Dermis microvascular lymphatic vessel endothelial cell (primary cell): ENCODE data around the gene METTL8. TPM values are rescaled to one million over a fixed set of nuclear protein-coding genes. Genes with fewer than 3 reads are reported as not detected.
A peak's percentile ranks its signal among the peaks of the same experiment; 100 is the strongest.

ENCODE experiments used
- DNase-seq, 2 donors: peaks; one replicate each; pipeline versions ENCODE4 v3.0.0 to v3.0.0-alpha.2; 2010; ENCODE audit warnings: low read depth in 2 of 2
- total RNA-seq: library from RNA; depleted of rRNA; stranded (reverse); fragments of >200 nt; gene quantifications from 2 replicates; pipeline ENCODE4 v1.2.1, GENCODE V29; 2014

The METTL8 gene, protein sequence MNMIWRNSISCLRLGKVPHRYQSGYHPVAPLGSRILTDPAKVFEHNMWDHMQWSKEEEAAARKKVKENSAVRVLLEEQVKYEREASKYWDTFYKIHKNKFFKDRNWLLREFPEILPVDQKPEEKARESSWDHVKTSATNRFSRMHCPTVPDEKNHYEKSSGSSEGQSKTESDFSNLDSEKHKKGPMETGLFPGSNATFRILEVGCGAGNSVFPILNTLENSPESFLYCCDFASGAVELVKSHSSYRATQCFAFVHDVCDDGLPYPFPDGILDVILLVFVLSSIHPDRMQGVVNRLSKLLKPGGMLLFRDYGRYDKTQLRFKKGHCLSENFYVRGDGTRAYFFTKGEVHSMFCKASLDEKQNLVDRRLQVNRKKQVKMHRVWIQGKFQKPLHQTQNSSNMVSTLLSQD
- total RNA-seq = 9.9 and 10.5 TPM in 2 replicates

DNA sequence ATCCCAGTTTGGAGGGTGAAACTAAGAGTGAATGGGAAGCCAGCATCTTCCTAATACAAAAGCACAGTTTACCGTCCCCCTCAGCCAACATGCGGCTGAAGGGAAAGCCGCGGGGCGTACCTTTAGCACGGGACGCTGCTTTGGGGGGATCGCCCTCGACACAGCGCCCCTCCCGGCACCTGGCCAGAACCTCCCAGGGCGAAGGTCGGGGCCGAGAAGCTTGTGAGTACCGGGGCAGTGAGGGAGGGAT lies at the start of gene METTL8:
Gene METTL8 (minus strand): TSS at position 228 of the 250 bp plus-strand sequence. CDS start 41,805 bp downstream, outside the sequence.
- no peak for DNase-seq

GRCh38 chr2:171482877-171483276 lies 49.1 kb upstream of the METTL8 start:
- DNase-seq = no peak

- DNase-seq = no peak
Observed at GRCh38 chr2:171482308-171482707, 48.5 kb upstream of the METTL8 start.

GRCh38 chr2:171480908-171481307 lies 47.1 kb upstream of the METTL8 start:
- no peak for DNase-seq

GRCh38 chr2:171479154-171479814 lies 45.5 kb upstream of the METTL8 start:
- peak in 1 of 2 donors; percentile 26 for DNase-seq

GRCh38 chr2:171478345-171478744 lies 44.6 kb upstream of the METTL8 start:
- DNase-seq = peak in 1 of 2 donors; percentile 61

DNA sequence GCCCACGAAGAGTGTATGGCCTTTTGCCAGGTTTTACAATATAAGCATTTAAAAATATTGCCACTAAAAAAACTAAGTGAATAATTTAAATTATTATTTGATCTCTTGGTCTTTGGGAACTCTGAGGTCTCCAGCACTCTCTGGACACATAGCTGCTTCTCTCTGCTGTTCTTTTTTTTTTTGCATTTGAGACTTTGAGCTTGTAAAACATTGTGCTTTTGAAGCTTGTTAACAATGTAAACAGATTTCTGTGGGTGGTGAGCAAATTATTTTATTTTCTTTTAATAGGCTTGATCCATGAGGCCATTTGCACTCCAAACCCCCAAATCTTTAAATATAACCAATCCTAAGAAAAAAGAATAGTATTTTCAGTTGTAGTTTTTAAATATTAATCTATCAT lies 42.2 kb upstream of the METTL8 start:
- DNase-seq = no peak

DNA sequence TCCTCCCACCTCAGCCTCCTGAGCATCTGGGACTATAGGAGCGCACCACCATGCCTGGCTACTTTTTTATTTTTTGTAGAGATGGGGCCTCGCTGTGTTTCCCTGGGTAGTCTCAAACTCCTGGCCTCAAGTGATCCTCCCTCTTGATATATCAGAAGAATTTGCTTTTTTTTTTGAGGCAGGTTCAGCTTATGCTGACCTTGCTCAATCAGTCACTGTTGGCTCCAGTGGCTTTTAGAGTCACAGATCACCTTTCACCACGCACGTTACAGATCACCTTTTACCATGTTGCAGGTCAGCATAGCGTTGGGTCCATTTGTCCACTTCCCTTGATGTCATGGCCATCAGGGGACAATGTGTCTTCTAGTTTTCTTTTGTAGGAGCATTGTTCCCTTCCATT lies 36.3 kb upstream of the METTL8 start:
- no peak for DNase-seq

DNA sequence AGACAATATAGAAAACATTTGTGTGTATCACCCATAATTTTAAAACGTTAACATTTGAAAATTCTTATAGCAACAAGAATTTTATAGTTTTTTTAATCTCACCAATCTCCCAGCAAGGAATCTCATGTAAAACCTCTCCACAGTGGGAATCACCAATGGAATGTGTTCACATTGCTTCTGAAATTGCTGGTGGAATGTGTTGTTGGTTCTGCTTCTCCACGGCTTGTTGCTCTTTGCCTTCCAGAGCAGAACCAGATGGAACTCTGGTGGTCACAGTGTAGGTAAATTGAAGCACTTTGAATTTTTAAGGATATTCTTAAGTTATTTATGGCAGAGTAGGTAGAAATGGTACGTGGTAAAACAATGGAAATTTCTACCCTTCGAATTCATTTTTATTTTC lies 35.4 kb upstream of the METTL8 start:
- no peak for DNase-seq

DNA sequence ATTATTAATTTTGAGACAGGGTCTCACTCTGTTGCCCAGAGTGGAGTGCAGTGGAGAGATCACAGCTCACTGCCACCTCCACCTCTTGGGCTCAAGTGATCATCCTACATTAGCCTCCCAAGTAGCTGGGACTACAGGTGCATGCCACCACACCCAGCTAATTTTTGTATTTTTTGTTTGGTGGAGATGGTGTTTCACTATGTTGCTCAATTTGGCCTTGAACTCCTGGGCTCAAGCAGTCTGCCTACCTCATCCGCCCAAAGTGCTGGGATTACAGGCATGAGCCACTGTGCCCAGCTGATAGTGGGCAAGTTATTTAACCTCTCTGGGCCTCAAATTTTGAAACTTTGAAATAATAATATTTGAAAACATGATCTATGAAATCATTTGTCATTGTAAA lies 26.7 kb upstream of the METTL8 start:
- DNase-seq = no peak

DNA sequence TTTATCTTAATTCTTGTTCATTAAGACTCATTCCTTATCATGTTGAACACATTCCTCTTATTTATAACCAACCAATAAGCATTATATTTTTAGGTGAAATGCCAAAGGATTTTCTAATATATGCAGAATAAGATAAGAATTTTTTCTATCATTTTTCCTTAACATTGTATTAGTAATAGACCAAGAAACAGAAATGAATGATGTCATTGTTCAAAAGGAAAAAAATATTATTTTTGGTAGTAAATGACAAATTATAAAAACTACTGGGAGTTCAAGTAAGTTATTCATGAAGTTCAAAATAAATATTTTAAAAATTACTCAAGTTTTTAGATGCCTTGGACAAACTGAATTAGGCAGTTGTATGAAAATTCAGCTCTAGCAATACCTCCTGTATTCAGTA lies 25.7 kb upstream of the METTL8 start:
- DNase-seq = no peak

DNA sequence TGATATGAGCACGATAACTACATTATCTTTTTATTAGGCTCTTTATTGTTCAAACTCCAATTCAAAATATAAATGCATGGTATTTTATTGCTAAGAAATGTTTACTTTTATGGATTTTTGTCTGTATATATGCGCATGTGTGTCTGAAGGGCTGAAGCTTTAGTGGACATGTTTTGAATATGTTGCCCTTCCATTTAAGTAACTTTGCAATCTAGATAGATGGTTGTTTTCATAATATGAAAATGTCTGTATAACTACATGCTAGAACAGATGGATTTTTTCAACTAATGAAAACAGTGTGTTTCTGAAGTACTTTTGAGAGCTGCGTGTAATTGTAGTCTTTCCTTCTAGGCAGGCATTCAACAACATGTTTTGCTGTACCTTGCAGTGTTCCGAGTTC lies 19.0 kb upstream of the METTL8 start:
- no peak for DNase-seq

GRCh38 chr2:171451074-171451473 lies 17.3 kb upstream of the METTL8 start:
- no peak for DNase-seq

DNA sequence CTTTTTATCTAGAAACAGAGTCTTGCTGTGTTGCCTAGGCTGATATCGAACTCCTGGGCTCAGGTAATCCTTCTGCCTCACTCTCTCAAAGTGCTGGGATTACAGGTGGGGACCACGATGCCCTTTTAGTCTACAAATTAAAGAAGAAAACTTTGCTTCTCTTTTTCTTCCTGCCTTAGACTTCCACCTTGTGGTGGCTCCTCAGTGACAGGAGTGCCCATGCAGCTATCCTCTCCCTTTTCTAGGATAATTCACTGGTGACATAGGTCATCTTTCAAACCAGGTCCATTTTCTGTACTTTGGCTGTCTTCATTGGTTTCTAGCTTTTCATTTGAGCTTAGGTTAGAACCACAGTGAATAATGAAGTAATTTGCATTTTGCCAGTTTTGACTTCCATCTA lies 13.9 kb upstream of the METTL8 start:
- DNase-seq = no peak

DNA sequence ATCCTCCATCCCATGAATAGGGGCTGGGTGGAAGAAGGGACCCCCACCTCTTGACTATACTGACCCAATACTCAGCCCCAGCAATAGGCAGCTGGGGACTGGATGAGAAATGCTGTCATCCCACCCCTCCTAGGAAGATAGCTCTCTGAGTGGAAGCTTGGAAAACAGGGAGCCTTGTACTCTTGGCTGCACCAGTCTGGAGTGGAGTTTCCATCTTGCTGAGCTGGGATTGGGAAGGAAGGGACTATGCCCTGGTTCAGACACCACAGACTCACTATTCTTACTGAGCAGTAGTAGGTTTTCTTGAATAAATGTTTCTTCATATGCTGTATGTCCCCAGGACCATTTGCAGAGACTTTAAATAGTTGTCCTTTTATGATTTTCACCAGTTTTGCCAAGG lies 7.7 kb upstream of the METTL8 start:
- no peak for DNase-seq

DNA sequence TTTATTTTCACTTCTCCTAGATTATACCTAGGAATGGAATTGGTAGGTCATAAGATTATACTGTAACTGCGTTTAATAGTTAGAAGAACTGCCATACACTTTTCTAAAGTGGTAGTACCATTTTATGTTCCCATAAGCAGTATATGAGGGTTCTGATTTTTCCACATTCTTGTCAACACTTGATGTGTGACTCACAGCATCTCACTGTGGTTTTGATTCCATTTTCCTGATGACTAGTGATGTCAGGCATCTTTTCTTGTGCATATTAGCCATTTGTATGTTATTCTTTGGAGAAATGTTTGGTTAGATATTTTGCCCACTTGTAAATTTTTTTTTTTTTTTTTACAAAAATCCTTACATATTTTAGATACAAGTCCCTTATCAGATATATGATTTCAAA lies 2.5 kb upstream of the METTL8 start:
- peak in 1 of 2 donors; percentile 47 for DNase-seq

GRCh38 chr2:171434013-171434989 lies 511 bp upstream of the METTL8 start, which contains the start of gene DCAF17:
DCAF17 (plus strand) TSS chr2:171434226; CDS start chr2:171434578, 352 bp downstream.
- DNase-seq = peak; percentile 83 to 96

DNA sequence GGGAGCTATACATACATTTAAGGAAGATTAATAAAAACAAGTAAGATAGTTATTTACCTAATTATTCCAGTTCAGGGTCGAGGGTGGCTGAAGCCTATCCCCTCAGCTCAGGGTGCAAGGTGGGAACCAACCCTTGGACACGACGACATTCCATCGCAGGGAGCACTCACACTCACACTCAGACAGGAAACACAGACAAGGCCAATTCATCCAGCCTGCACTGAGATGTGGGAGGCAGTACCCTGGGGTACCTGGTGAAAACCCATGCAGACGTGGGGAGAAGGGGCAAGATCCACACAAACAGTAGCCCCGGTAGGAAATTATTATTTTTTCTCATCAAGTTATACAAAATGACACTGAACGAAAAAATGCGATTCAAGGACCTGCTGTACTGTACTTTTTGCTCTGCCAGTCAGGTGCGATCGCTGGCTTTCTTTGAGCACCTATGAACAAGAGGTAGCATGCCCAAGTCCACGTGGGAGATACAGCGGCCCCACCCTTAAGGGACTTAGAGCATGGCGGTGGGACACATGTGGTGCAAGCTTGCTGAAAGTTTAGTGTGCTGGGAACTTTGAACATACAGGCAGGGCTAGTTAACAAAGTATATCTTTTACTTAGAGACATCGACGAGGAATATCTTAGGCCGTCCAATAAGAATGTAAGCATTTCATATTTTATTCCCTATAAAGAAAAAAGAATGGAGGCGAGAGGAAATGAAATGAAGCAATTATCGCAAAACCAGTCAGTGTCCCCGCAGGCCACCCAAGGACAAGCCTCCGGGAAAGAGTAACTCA lies 624 bp downstream of the METTL8 start:
- DNase-seq = peak; percentile 15 to 50

GRCh38 chr2:171432206-171432968 lies 1.4 kb downstream of the METTL8 start:
- DNase-seq = no peak

DNA sequence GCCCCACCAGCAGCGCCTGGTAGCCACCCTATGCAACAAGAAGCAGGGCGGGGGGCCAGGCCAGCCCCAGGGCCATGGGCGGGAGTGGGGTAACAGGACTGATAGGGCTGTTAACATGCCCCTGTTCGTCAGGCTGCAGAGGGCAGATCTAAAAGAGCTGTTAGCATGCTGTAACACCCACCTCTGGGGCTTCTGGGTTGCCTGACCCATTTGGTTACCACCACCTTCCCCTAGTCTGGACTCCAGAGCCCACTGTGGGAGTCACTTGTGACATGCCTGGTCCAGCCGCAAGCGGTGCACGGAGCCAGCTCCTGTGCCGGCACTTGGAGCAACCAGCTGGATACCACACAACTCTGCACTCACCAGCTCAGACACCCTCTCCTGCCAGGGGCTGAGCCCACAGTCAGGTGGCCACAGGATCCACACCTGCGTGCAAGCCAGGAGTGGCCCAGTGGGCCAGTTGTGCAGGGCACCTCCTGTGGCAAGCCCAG lies 2.1 kb downstream of the METTL8 start:
- DNase-seq = no peak
